Ectodermal cell (in vitro differentiated cells): Measurements from ENCODE around the gene SUGCT.

ENCODE experiments used
- H3K27ac ChIP-seq: 2 replicates; pipeline ENCODE4 v1.7.0; 2013; ENCODE audit warnings: mild to moderate bottlenecking, low read depth, low read length; ENCODE audit not compliant: insufficient read depth, poor library complexity, severe bottlenecking
- H3K27me3 ChIP-seq: 2 replicates; pipeline ENCODE4 v1.7.0; 2013; ENCODE audit warnings: mild to moderate bottlenecking, low read length; ENCODE audit not compliant: insufficient read depth, control insufficient read depth, poor library complexity, severe bottlenecking
- H3K36me3 ChIP-seq: one replicate; pipeline ENCODE4 v1.7.0; 2013; ENCODE audit warnings: low read length; ENCODE audit not compliant: control insufficient read depth, insufficient read depth
- H3K4me1 ChIP-seq: one replicate; pipeline ENCODE4 v1.7.0; 2013; ENCODE audit warnings: low read length; ENCODE audit not compliant: control insufficient read depth, insufficient read depth
- H3K4me3 ChIP-seq: 2 replicates; pipeline ENCODE4 v1.7.0; 2013; ENCODE audit warnings: low read depth, low read length, control low read depth; ENCODE audit not compliant: insufficient read depth
- H3K9me3 ChIP-seq: 2 replicates; pipeline ENCODE4 v1.7.0; 2013; ENCODE audit warnings: mild to moderate bottlenecking, low read length, moderate library complexity; ENCODE audit not compliant: control insufficient read depth
- WGBS, 2 experiments: methylation state at CpG; one replicate each; pipeline ENCODE4 v1.1.7; 2013; ENCODE audit warnings: missing lambda C conversion rate in 2 of 2; 5-methylcytosine and 5-hydroxymethylcytosine counted together

Gene SUGCT

DNA sequence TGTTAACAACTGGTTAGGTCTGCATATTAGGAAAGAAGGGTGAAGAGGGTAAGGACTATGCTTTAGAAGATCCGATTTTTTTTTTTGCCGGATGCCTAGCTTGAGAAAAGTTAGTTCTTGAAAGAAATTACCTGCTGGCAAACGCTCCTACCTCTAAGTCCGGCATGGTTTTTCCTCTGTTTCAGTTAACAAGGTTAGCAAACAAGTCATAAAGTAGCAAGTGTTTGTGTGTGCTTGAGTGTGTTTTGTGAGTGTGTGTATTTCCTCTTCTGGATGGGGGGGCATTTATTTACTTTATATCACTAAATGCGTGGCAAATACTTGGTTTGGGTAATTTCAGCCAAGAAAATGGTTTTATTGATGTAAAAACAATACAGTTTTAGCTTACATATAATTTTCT, 195.6 kb downstream of the SUGCT start:
- WGBS, 2 experiments, result 93 to 97% methylated on average over 4 to 5 of the region's 5 CpGs
- no peaks in the 10 kb centered on the region for H3K4me1 ChIP-seq
- no peak overlapping the region for H3K4me3 ChIP-seq
- no peaks in the 10 kb centered on the region for H3K9me3 ChIP-seq
- no peak overlapping the region for H3K27ac ChIP-seq
- no peaks in the 10 kb centered on the region for H3K27me3 ChIP-seq
- H3K36me3 ChIP-seq, result no peaks in the 10 kb centered on the region

DNA sequence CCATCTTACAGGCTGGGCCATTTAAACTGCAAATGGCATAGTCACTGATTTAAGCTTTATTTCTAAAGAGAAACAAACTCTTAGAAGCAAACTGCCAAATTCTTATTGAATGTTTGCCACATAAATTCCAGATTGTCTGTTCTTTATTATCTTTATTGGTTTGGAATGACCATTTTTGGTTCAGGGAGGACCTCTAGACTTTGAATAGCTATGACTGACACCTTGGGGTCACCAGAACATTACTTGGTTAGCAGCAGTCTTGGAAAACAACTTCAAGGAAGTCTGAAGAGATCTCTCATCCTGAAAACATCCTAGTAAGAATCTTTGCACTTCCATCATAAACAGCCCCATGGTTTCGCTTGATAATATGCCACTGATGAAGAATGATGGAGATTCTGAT, 197.1 kb downstream of the SUGCT start:
- no peaks in the 10 kb centered on the region for H3K4me1 ChIP-seq
- no peak overlapping the region for H3K27ac ChIP-seq
- WGBS, 2 experiments, result 100% methylated on average over 1 of the region's 1 CpG; no CpG with 5 or more reads in 1 of the 2 experiments
- H3K36me3 ChIP-seq, result no peaks in the 10 kb centered on the region
- no peaks in the 10 kb centered on the region for H3K9me3 ChIP-seq
- H3K4me3 ChIP-seq, result no peak overlapping the region
- no peaks in the 10 kb centered on the region for H3K27me3 ChIP-seq

GRCh38 chr7:40332516-40332915, 197.7 kb downstream of the SUGCT start:
- H3K4me1 ChIP-seq, result no peaks in the 10 kb centered on the region
- H3K27ac ChIP-seq, result no peak overlapping the region
- no peak overlapping the region for H3K4me3 ChIP-seq
- no peaks in the 10 kb centered on the region for H3K9me3 ChIP-seq
- no peaks in the 10 kb centered on the region for H3K27me3 ChIP-seq
- H3K36me3 ChIP-seq, result no peaks in the 10 kb centered on the region

DNA sequence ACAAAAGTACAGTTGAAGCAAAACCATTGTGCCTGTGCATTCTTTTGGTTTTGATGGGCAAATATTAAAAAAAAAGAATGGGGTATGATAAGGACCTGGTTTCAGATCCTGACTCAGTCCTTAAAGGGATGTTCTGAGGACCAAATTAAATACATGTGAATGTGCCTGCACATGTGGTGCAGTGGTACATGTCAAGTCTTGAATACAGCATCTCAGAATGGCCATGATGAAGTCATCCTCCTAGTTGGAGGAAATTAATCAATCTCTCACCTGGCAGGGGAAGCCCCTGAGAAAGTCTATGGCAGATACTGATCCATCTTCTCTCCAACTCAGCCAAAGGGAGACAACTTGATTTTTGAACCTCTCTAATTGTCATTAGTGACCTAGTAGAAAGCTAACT, 207.0 kb downstream of the SUGCT start:
- H3K27me3 ChIP-seq, result no peaks in the 10 kb centered on the region
- no peaks in the 10 kb centered on the region for H3K9me3 ChIP-seq
- no peaks in the 10 kb centered on the region for H3K4me1 ChIP-seq
- no peaks in the 10 kb centered on the region for H3K36me3 ChIP-seq
- H3K4me3 ChIP-seq, result no peak overlapping the region
- H3K27ac ChIP-seq, result no peak overlapping the region

DNA sequence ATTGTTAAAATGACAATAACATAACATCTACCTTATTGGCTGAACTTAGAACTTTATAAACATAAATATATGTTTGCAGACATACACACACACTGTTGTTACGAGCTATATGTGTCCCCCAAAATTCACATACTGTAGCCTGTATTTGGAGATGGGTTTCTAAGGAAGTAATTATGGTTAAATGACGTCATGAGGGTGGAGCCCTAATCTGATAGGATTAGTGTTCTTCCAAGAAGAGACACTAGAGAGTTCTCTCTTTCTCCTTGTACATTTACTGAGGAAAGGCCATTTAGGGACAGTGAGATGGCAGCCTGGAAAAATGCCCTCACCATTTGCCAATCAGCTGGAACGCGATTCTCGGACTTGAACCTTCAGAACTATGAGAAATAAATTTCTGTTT, 211.7 kb downstream of the SUGCT start:
- no peaks in the 10 kb centered on the region for H3K4me1 ChIP-seq
- no peak overlapping the region for H3K27ac ChIP-seq
- WGBS, 2 experiments, result 89 to 95% methylated on average over 4 to 5 of the region's 5 CpGs
- no peaks in the 10 kb centered on the region for H3K27me3 ChIP-seq
- H3K9me3 ChIP-seq, result no peaks in the 10 kb centered on the region
- H3K4me3 ChIP-seq, result no peak overlapping the region
- no peaks in the 10 kb centered on the region for H3K36me3 ChIP-seq

GRCh38 chr7:40348126-40348728, 213.4 kb downstream of the SUGCT start:
- 90 to 92% methylated on average over 7 of the region's 7 CpGs for WGBS, 2 experiments
- Histone ChIP-seq H3K36me3 (no peaks in the 10 kb centered on the region), H3K4me3 (no peak overlapping the region), H3K27ac (no peak overlapping the region), H3K4me1 (no peaks in the 10 kb centered on the region), H3K27me3 (no peaks in the 10 kb centered on the region), H3K9me3 (no peaks in the 10 kb centered on the region)

DNA sequence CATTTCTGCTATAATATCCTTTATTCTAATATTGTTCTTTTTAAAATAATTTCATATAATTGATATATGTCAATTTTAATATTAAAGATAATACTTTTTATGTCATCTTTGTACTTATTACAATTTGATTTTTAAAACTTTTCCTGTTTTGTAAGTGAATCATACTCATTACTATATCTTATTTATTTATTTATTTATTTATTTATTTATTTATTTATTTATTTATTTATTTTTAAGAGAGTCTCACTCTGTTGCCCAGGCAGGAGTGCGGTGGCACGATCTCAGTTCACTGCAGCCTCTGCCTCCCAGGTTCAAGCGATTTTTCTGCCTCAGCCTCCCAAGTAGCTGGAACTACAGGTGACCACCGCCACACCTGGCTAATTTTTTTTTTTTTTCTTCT, 215.3 kb downstream of the SUGCT start:
- H3K4me3 ChIP-seq, result no peak overlapping the region
- H3K27me3 ChIP-seq, result no peaks in the 10 kb centered on the region
- no peaks in the 10 kb centered on the region for H3K9me3 ChIP-seq
- WGBS, 2 experiments, result 84 to 95% methylated on average over 4 of the region's 4 CpGs
- H3K27ac ChIP-seq, result no peak overlapping the region
- no peaks in the 10 kb centered on the region for H3K36me3 ChIP-seq
- H3K4me1 ChIP-seq, result no peaks in the 10 kb centered on the region

GRCh38 chr7:40354711-40355110, 219.9 kb downstream of the SUGCT start:
- no peak overlapping the region for H3K27ac ChIP-seq
- no peak overlapping the region for H3K4me3 ChIP-seq
- H3K36me3 ChIP-seq, result no peaks in the 10 kb centered on the region
- no peaks in the 10 kb centered on the region for H3K9me3 ChIP-seq
- no peaks in the 10 kb centered on the region for H3K27me3 ChIP-seq
- WGBS, 2 experiments, result 89 to 93% methylated on average over 2 of the region's 2 CpGs
- no peaks in the 10 kb centered on the region for H3K4me1 ChIP-seq

DNA sequence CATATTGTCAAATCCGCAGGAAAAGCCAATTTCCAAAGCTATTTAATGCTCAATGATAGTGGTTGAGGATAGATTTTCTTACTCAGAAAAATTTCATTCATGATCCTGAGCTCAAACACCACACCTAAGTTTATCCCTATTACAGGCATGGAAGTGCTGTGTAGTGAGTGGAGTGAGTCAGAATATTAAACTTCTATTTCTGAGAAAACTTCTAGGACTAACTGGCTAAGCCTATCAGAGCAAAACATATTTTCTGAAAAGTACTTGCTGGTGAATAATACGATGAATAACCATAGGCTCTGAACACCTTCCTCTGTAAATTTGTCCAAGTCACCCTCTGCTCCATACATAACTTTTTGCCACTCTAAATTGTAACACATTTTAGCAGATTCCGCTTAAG, 221.5 kb downstream of the SUGCT start:
- H3K4me1 ChIP-seq, result no peaks in the 10 kb centered on the region
- no peak overlapping the region for H3K4me3 ChIP-seq
- no peaks in the 10 kb centered on the region for H3K36me3 ChIP-seq
- no peaks in the 10 kb centered on the region for H3K9me3 ChIP-seq
- no peaks in the 10 kb centered on the region for H3K27me3 ChIP-seq
- no peak overlapping the region for H3K27ac ChIP-seq
- 76 to 100% methylated on average over 2 of the region's 3 CpGs for WGBS, 2 experiments

DNA sequence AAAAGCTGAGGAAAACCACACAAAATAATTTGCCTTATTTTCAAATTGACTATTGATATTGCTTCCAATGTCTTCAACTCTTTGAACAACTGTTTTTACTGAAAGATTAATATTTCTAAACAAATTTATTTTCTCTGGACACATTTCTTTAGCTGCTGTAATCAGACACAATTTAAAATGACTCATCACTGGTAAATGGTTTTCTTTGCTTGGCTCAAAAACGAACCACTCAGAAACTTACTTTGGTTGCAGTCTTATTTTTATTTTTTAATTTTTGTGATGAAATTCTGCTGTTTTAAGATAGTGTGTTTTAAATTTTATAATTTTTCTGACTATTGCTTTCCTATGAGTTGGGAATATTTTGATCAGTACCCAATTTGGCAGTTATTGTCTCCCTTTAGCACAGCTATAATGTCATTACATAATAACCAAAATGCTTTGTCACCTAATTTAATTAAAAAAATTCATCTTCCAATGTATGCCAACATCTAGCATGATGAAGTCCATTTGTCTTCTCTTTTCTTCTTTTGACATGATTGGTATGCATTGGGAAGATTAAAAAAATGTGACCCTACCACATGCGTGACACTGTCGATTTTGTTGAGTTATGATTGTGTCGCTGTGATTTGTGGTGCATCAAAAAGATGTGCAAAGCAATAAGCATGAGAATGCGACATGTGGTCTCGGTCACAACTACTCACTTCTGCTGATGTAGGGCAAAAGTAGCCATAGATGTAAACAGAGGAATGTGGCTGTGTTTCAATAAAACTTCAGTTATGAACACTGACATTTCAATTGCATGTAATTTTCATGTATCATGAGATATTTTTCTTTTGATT, 222.3 kb downstream of the SUGCT start:
- Histone ChIP-seq H3K27ac (no peak overlapping the region), H3K4me3 (no peak overlapping the region), H3K27me3 (no peaks in the 10 kb centered on the region), H3K36me3 (no peaks in the 10 kb centered on the region), H3K9me3 (no peaks in the 10 kb centered on the region), H3K4me1 (no peaks in the 10 kb centered on the region)
- WGBS, 2 experiments, result 95% methylated on average over 5 to 6 of the region's 6 CpGs
